OCI-LY3 (cell line): ENCODE measurements around the gene DRICH1.

Source experiments
- CTCF ChIP-seq: fragments of 200-600, 300-600 bp; sonication (generic); IDR thresholded peaks from 2 replicates; pipeline ENCODE4 v1.5.1; 2014; ENCODE audit warnings: antibody characterized with exemption, low read length, low read depth
- EZH2phosphoT487 ChIP-seq: fragments of 200-600 bp; shearing (Covaris generic); IDR thresholded peaks from 2 replicates; pipeline ENCODE4 v1.6.1; 2018; ENCODE audit warnings: antibody characterized with exemption, mixed run types, low read depth

GRCh38 chr22:23569291-23569690, 62.8 kb downstream of the DRICH1 start:
- TF ChIP-seq CTCF (no peak), EZH2phosphoT487 (no peak)
